Subcutaneous abdominal adipose tissue (tissue), 5 donors: Measurements from ENCODE around the gene SLC35F5.
A peak's percentile ranks its signal among the peaks of the same experiment; 100 is the strongest.
"Not testable (repeated sequence)": the region's sequence is repeated elsewhere in the genome, so short reads cannot be mapped to it uniquely, and the experiment has no call there.

Experiments
- H3K27ac ChIP-seq: one replicate; pipeline ENCODE4 v1.7.0; 2013; ENCODE audit warnings: low read depth, mild to moderate bottlenecking, inconsistent platforms, low read length, moderate library complexity
- H3K27me3 ChIP-seq, 5 donors: one replicate each; pipeline ENCODE4 v1.7.0; 2013; ENCODE audit warnings: low read length in 5 of 5, inconsistent platforms in 1 of 5; ENCODE audit not compliant: control insufficient read depth in 5 of 5, insufficient read depth in 4 of 5
- H3K36me3 ChIP-seq, 5 donors: one replicate each; pipeline ENCODE4 v1.7.0; 2013; ENCODE audit warnings: low read length in 5 of 5; ENCODE audit not compliant: control insufficient read depth in 5 of 5, insufficient read depth in 5 of 5
- H3K4me1 ChIP-seq, 5 donors: one replicate each; pipeline ENCODE4 v1.7.0; 2013; ENCODE audit warnings: low read length in 5 of 5, mild to moderate bottlenecking in 3 of 5, moderate library complexity in 1 of 5; ENCODE audit not compliant: control insufficient read depth in 5 of 5, insufficient read depth in 5 of 5
- H3K4me3 ChIP-seq, 5 donors: one replicate each; pipeline ENCODE4 v1.7.0; 2013; ENCODE audit warnings: low read length in 5 of 5, low read depth in 1 of 5
- H3K9ac ChIP-seq, 5 donors: one replicate each; pipeline ENCODE4 v1.7.0; 2013; ENCODE audit warnings: low read length in 5 of 5, mild to moderate bottlenecking in 4 of 5, moderate library complexity in 3 of 5
- H3K9me3 ChIP-seq, 5 donors: one replicate each; pipeline ENCODE4 v1.7.0; 2013; ENCODE audit warnings: low read length in 5 of 5; ENCODE audit not compliant: control insufficient read depth in 5 of 5
- donor health status: healthy.
- donor health status: healthy.
- donor health status: healthy.
- donor health status: healthy.
- donor health status: healthy.

The SLC35F5 gene

DNA sequence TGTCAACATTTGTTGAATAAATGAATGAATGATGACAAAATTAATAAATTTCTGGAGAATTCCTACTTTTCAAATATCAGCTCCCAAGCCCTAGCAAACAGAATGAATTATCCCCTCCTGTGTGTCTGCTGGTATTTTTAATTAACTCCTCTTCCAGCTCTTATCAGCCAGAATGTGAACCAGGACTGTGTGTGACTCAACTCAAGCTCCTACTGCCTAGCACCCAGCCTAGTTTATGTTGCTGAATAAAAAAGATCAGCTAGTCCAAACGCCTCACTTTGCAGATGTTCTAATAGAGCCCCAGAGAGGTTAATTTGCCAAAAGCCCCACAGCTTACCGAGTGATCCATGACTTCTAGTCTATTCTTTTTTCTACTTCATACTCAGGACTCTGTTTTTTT is 79.1 kb downstream of the SLC35F5 start:
- H3K4me3 ChIP-seq = no peak overlapping the region
- H3K9me3 ChIP-seq = no peaks in the 10 kb centered on the region
- peaks cover 0 to 9% (median 0%) of the 10 kb centered on the region in 5 donors for H3K4me1 ChIP-seq
- H3K9ac ChIP-seq = no peak overlapping the region
- no peak overlapping the region for H3K27ac ChIP-seq
- H3K27me3 ChIP-seq = no peaks in the 10 kb centered on the region
- no peaks in the 10 kb centered on the region for H3K36me3 ChIP-seq

DNA sequence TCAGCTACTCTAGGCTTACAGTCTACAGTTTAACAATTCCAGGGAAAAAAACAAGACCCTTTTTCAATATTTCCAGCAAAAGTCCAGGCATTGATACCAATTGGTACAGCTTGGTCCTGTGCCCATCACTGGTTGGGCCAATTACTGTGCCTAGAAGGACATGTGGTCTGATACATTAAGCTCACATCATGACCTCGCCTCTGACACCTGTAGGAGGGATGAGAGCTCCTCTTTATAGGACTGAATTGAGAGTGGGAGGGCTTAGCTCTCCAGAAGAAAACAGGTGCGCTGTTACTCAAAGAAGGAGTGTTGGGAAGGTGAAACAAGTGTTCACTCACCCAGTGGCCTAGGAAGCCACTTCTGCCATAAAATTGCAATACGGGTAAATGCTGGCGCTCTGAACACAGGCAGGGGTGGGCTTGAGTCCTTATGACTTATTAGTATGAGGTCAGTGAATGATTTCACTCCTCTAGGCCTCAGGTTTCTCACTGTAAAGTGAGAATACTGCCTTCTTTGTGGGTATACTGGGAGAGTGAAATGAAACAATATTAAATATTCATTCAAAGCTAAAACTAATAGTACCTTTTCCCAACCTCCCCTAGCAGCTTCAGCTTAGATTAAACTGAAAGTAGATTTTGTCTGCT is 79.7 kb downstream of the SLC35F5 start:
- Histone ChIP-seq H3K27ac (no peak overlapping the region), H3K27me3 (no peaks in the 10 kb centered on the region), H3K4me3 (no peak overlapping the region)

DNA sequence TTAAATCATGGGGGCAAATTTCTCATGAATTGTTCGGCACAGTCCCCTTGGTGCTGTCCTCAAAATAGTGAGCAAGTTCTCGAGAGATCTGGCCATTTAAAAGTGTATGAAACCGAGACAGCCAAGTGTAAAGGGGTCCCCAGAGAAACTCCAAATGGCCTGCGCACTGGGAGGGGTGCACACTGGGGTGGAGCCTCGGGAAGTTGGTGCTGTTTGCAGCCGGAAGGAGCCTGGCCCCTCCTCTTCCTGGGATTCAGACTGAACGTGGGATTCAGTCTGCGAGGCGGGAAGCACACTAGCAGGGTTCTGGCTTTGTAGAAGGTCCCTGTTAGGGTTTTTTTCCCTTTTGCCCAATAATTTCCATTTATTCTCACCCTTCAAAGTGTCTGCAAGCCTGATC is 80.6 kb downstream of the SLC35F5 start:
- Histone ChIP-seq H3K4me1 (peaks cover 0 to 9% (median 0%) of the 10 kb centered on the region in 5 donors), H3K4me3 (peak overlapping the region in 1 of 5 donors; percentile 17), H3K36me3 (no peaks in the 10 kb centered on the region), H3K9me3 (no peaks in the 10 kb centered on the region), H3K27ac (no peak overlapping the region), H3K27me3 (no peaks in the 10 kb centered on the region), H3K9ac (no peak overlapping the region)

More for the DNA sequence above, 79.7 kb downstream of the SLC35F5 start:
- Histone ChIP-seq H3K9ac (no peak overlapping the region), H3K4me1 (peaks cover 0 to 9% (median 0%) of the 10 kb centered on the region in 5 donors), H3K36me3 (no peaks in the 10 kb centered on the region), H3K9me3 (no peaks in the 10 kb centered on the region)

DNA sequence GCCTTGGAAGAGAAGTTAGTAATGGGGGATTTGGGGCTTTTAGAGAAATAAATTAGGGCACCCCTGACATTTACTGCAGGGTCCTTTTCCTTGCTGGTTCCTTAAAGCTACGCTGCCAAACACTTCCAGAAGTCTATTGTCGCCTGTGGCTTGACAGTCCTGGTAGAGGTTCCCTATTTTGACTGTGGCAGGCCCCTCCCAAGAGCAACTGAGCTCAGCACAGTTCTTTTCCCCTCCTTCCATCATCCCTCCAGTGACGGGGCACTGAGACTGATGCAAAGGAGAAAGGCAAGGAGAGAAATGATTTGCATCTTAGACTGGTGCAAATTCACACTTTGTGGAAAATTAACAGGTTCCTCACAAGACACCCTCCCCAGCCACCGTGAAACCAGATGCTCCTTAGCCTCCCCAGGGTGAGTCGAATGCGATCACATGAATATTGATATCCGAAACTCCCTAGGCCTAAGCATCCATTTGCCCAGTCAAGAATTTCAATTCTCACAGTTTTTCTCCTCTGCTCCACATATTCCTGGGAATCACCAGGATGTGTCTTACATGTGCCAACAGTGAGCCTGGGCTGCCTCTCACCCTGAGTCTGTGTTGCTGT is 84.0 kb downstream of the SLC35F5 start:
- Histone ChIP-seq H3K27me3 (no peaks in the 10 kb centered on the region), H3K36me3 (no peaks in the 10 kb centered on the region), H3K9me3 (no peaks in the 10 kb centered on the region), H3K4me3 (no peak overlapping the region), H3K9ac (no peak overlapping the region), H3K4me1 (peaks cover 0 to 9% (median 0%) of the 10 kb centered on the region in 5 donors), H3K27ac (no peak overlapping the region)

DNA sequence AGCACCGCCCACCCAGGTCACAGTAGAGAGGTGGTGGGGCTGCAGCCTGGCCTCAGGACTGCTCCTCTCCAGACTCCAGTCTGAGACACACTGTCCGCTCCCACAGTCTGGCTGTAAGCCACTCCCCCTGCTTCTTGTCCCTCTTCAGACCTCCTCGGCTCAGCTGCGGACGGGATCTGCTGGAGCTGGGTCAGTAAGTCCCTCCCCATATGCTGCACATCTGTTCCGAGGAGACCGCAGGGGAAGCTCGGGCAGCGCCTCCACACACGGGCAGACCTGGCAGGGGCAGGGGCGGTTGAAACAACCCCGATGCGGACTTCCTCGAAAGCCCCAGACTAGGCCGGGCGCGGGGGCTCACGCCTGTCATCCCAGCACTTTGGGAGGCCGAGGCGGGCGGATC is 87.4 kb downstream of the SLC35F5 start:
- not testable (repeated sequence) for H3K9me3 ChIP-seq, H3K27me3 ChIP-seq, H3K4me1 ChIP-seq, H3K9ac ChIP-seq, H3K27ac ChIP-seq, H3K4me3 ChIP-seq, H3K36me3 ChIP-seq

DNA sequence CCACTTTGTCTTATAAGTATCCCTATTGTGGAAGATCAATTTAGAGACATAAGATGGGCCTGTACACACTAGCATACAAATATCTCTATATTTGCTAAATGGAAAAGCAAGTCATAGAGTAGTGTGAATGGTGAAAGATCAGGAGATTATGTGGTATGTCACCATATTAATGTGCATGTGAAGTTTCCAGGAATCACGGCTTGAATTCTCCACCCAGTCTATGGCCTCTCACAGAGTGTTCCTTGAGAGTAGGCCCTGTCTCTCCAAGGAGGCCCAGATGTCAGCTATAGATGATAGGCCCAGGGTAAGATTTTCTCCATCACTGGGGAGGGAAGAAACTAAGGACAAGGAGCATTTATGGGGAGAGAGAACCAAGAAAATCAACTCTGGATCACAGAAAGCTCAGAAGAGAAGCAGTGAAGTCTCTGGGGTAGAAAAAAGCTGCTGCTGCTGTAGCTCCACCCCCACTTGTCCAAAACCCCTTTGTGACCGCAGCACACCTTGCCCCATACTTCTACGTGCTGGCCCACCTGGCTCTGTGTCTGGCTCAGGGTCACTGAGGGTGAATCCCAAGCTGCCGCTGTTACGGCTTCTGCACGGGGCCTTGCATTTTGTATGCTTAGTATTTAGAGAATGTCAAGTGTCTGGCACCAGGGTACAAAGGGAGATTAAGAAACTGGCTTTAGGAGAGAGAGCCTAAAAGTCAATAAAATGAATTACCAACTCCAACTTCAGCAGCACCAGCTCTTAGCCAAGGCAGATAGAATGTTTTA is 91.5 kb downstream of the SLC35F5 start:
- H3K9ac ChIP-seq, H3K4me1 ChIP-seq, H3K4me3 ChIP-seq, H3K27ac ChIP-seq, H3K27me3 ChIP-seq, H3K36me3 ChIP-seq, H3K9me3 ChIP-seq: not testable (repeated sequence)

DNA sequence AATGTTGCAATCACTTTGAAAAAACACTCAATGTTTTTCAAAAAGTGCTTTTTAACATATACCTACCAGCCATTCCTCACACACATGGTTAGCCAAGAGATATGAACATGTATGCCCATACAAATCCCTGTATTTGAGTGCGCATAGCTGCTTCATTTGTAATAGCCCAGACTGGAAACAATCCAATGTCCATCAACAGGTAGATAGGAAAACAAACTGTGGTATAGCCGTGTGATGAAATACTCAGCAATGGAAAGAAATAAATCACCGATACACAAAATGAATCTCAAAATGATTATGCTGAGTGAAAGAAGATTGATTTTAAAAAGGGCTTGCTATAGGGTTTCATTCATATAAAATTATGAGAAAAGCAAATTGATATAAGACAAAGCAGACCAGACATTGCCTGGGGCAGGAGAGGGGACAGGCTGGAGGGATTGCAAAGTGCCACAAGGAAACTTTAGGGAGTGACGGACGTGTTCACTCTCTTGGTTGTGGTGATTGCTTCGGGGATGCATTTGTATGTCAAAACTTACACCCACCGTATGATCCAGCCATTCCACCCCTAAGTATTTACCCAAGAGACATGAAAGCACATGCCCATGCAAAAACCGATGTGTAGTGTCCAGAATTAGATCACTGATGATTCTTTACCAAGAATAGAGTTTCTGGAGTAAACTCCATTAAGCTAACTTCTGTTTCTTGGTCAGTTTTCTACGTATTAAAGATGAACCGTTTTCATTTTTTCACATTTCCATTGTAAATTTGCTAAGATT is 93.0 kb downstream of the SLC35F5 start:
- H3K4me1 ChIP-seq, H3K27me3 ChIP-seq, H3K4me3 ChIP-seq: not testable (repeated sequence)

More for the DNA sequence above, 93.0 kb downstream of the SLC35F5 start:
- H3K9me3 ChIP-seq, H3K9ac ChIP-seq, H3K27ac ChIP-seq, H3K36me3 ChIP-seq: not testable (repeated sequence)
